Neural progenitor cell (in vitro differentiated cells): ENCODE data around the gene POLE. TPM values are rescaled to one million over a fixed set of nuclear protein-coding genes. Genes with fewer than 3 reads are reported as not detected.

ENCODE experiments used
- DNase-seq: peaks from one replicate; pipeline ENCODE4 v3.0.0-alpha.2; 2016; ENCODE audit warnings: low spot score
- H2AFZ ChIP-seq: fragments of 200-600 bp; sonication (generic); replicated peaks from 2 replicates; pipeline ENCODE4 v1.6.1; 2016; ENCODE audit warnings: antibody characterized with exemption
- H3F3A ChIP-seq: fragments of 200-600 bp; sonication (generic); 2 replicates; pipeline ENCODE4 v1.6.1; 2016; ENCODE audit warnings: antibody characterized with exemption, low read depth
- H3K27ac ChIP-seq: fragments of 200-600 bp; sonication (generic); 2 replicates; pipeline ENCODE4 v1.5.1; 2016; ENCODE audit warnings: mild to moderate bottlenecking
- H3K27me3 ChIP-seq: fragments of 200-600 bp; sonication (generic); 2 replicates; pipeline ENCODE4 v1.6.1; 2016; ENCODE audit warnings: mild to moderate bottlenecking, moderate library complexity
- H3K36me3 ChIP-seq: fragments of 200-600 bp; sonication (generic); 2 replicates; pipeline ENCODE4 v1.5.1; 2016
- H3K4me1 ChIP-seq: fragments of 200-600 bp; sonication (generic); 2 replicates; pipeline ENCODE4 v1.6.1; 2016; ENCODE audit warnings: mixed run types
- H3K4me2 ChIP-seq: fragments of 200-600 bp; sonication (generic); 2 replicates; pipeline ENCODE4 v1.6.1; 2016
- H3K4me3 ChIP-seq: fragments of 200-600 bp; sonication (generic); 2 replicates; pipeline ENCODE4 v1.5.1; 2016
- H3K79me2 ChIP-seq: fragments of 200-600 bp; sonication (generic); 2 replicates; pipeline ENCODE4 v1.6.1; 2016; ENCODE audit warnings: low read depth
- H3K9ac ChIP-seq: fragments of 200-600 bp; sonication (generic); 2 replicates; pipeline ENCODE4 v1.6.1; 2016
- H3K9me3 ChIP-seq: fragments of 200-600 bp; sonication (generic); 2 replicates; pipeline ENCODE4 v1.5.1; 2016; ENCODE audit warnings: low read depth
- H4K20me1 ChIP-seq: fragments of 200-600 bp; sonication (generic); 2 replicates; pipeline ENCODE4 v1.6.1; 2016; ENCODE audit warnings: low read depth
- H3K27ac Mint-ChIP-seq: 3 replicates; pipeline ENCODE4 v1.8.0; 2021; ENCODE audit warnings: mixed read lengths
- H3K27me3 Mint-ChIP-seq: 2 replicates; pipeline ENCODE4 v1.8.0; 2022; ENCODE audit warnings: low read depth, mild to moderate bottlenecking, inconsistent platforms, moderate library complexity, mixed read lengths; ENCODE audit not compliant: insufficient read depth
- H3K36me3 Mint-ChIP-seq: 3 replicates; pipeline ENCODE4 v1.8.0; 2021; ENCODE audit warnings: mixed read lengths
- H3K4me1 Mint-ChIP-seq: 3 replicates; pipeline ENCODE4 v1.8.0; 2021; ENCODE audit warnings: mixed read lengths
- H3K4me3 Mint-ChIP-seq: 3 replicates; pipeline ENCODE4 v1.8.0; 2021; ENCODE audit warnings: mild to moderate bottlenecking, moderate library complexity, mixed read lengths
- H3K9me3 Mint-ChIP-seq: 3 replicates; pipeline ENCODE4 v1.8.0; 2020; ENCODE audit warnings: mixed read lengths
- CTCF ChIP-seq: fragments of 200-600 bp; sonication (generic); IDR thresholded peaks from 2 replicates; pipeline ENCODE4 v1.5.1; 2017; ENCODE audit warnings: antibody characterized with exemption, mild to moderate bottlenecking
- EZH2 ChIP-seq: fragments of 200-600 bp; sonication (generic); IDR thresholded peaks from 2 replicates; pipeline ENCODE4 v1.6.1; 2017; ENCODE audit warnings: antibody characterized with exemption, mild to moderate bottlenecking, moderate library complexity
- EZH2phosphoT487 ChIP-seq: fragments of 200-600 bp; sonication (generic); IDR thresholded peaks from 2 replicates; pipeline ENCODE4 v1.6.1; 2017; ENCODE audit warnings: antibody characterized with exemption
- total RNA-seq: library from RNA; depleted of rRNA; stranded (reverse); fragments of >200 nt; gene quantifications from 2 replicates; pipeline ENCODE4 v1.2.3, GENCODE V29; 2015; ENCODE audit warnings: low replicate concordance

The POLE gene
- total RNA-seq, 1 donor from 2014 or later: 46.8 TPM

DNA sequence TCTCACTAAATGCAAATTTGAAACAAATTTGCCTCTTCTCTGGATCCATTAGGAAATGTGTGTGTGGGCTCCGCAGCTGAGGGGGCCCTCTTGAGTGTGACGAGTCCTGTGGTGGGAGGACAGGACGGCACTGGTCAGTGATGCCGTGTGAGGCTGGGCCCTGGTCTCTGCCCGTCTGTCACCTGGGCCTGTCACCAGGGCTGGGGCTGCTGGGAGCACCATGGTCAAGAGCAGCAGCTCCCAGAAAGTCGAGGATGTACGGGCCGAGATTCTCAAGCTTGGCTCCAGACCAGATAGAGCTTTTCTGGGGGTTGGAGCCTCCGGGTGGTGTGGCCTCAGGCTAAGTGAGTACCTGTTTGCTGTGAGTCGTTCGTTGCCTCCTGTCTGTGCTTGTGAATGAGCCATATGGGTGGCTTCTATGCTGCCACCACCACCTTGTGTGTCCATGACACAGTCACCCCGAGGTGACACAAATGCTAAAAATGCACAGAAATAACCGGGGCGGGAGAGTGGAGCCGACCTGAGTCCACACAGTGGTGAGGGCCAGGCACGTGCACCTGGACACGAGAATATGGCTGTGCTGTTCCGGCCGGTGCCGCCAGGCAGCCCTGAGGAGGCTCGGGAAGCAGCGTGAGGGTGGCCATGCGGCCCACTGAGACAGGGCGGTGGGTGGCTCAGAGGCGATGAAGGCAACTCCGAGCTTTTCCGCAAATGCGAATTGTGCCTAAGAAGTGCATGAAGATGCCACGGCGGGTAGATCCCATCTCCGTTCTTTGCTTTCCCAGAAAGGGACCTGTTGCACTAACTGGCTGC lies 32.2 kb upstream of the POLE start:
- Histone ChIP-seq H3K4me2 (no peak overlapping the region), H3K9ac (no peak overlapping the region), H2AFZ (no peak overlapping the region), H3K4me1 (no peaks in the 10 kb centered on the region), H3K9me3 (no peaks in the 10 kb centered on the region), H3K79me2 (peaks cover 2% of the 10 kb centered on the region), H3F3A (no peaks in the 10 kb centered on the region), H4K20me1 (peaks cover under 1% of the 10 kb centered on the region), H3K27ac (no peak overlapping the region), H3K36me3 (no peaks in the 10 kb centered on the region), H3K27me3 (no peaks in the 10 kb centered on the region), H3K4me3 (no peak overlapping the region)
- Mint-ChIP-seq H3K27me3 (peaks cover 7% of the 10 kb centered on the region), H3K4me3 (no peak overlapping the region), H3K9me3 (no peaks in the 10 kb centered on the region), H3K27ac (no peak overlapping the region), H3K4me1 (no peaks in the 10 kb centered on the region), H3K36me3 (peaks cover 23% of the 10 kb centered on the region)
- TF ChIP-seq EZH2 (no peak), EZH2phosphoT487 (no peak), CTCF (no peak)
- no peak for DNase-seq

- Mint-ChIP-seq H3K4me1 (no peaks in the 10 kb centered on the region), H3K27ac (no peak overlapping the region), H3K36me3 (peaks cover 20% of the 10 kb centered on the region), H3K4me3 (no peak overlapping the region), H3K9me3 (no peaks in the 10 kb centered on the region), H3K27me3 (peaks cover 7% of the 10 kb centered on the region)
- Histone ChIP-seq H3F3A (no peaks in the 10 kb centered on the region), H2AFZ (no peak overlapping the region), H4K20me1 (peaks cover 8% of the 10 kb centered on the region), H3K79me2 (peaks cover 9% of the 10 kb centered on the region), H3K27me3 (no peaks in the 10 kb centered on the region), H3K4me2 (no peak overlapping the region), H3K27ac (no peak overlapping the region), H3K36me3 (no peaks in the 10 kb centered on the region), H3K4me3 (no peak overlapping the region), H3K4me1 (no peaks in the 10 kb centered on the region), H3K9me3 (no peaks in the 10 kb centered on the region), H3K9ac (no peak overlapping the region)
- no peak for DNase-seq
- TF ChIP-seq EZH2 (no peak), CTCF (no peak), EZH2phosphoT487 (no peak)
Observed at GRCh38 chr12:132718644-132719043, 31.5 kb upstream of the POLE start.

DNA sequence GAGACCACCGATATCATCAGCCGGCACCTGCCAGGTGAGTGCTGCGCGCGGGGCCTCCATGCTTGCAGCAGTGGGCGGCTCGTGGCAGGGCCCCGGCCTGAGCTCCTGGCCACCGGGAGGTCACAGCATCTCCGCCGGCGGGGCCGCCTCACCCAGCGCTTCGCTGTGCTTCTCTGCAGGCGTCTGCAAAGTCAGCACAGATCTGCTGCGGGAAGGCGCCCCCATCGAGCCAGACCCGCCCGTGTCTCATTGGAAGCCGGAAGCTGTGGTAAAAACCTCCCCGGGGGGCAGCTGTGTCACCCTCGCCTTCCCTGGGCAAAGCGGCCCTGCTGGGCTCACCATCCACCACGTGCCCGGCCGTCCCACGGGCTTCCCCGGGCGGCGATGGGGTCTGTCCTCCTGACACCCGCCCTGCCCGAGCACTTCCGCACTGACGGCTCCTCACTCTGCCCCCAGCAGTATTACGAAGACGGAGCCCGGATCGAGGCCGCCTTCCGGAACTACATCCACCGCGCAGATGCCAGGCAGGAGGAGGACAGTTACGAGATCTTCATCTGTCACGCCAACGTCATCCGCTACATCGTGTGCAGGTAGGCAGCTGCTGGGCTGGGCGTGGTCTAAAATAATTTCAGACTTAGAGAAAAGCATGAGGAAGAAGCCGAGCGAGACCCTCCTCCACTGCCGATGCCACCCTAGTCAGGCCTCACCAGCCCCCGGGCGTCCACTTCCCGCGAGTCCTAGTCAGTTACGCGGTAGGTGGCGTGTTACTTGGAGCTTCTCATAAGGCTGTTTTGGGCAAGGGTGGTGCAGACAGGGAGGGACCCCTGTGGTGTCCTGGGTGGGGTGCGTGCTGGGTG lies 30.6 kb upstream of the POLE start:
- Mint-ChIP-seq H3K4me1 (no peaks in the 10 kb centered on the region), H3K36me3 (peaks cover 20% of the 10 kb centered on the region), H3K27me3 (peaks cover 4% of the 10 kb centered on the region), H3K9me3 (no peaks in the 10 kb centered on the region), H3K4me3 (no peak overlapping the region), H3K27ac (no peak overlapping the region)
- H2AFZ ChIP-seq: no peak overlapping the region
- no peaks in the 10 kb centered on the region for H3K36me3 ChIP-seq
- H3K9me3 ChIP-seq: no peaks in the 10 kb centered on the region
- TF ChIP-seq CTCF: no peak
- TF ChIP-seq EZH2phosphoT487: no peak
- no peak for TF ChIP-seq EZH2
- no peak overlapping the region for H3K4me2 ChIP-seq
- no peak overlapping the region for H3K27ac ChIP-seq
- H3K9ac ChIP-seq: no peak overlapping the region
- no peaks in the 10 kb centered on the region for H3K27me3 ChIP-seq
- H3K4me1 ChIP-seq: no peaks in the 10 kb centered on the region
- no peak for DNase-seq
- no peak overlapping the region for H3K4me3 ChIP-seq
- H4K20me1 ChIP-seq: peaks cover 11% of the 10 kb centered on the region
- H3K79me2 ChIP-seq: peaks cover 18% of the 10 kb centered on the region
- H3F3A ChIP-seq: no peaks in the 10 kb centered on the region
